OCI-LY3 (cell line): ENCODE measurements around the gene SSR3.

Source experiments
- EZH2phosphoT487 ChIP-seq: fragments of 200-600 bp; shearing (Covaris generic); IDR thresholded peaks from 2 replicates; pipeline ENCODE4 v1.6.1; 2018; ENCODE audit warnings: antibody characterized with exemption, mixed run types, low read depth
- TF ChIP-seq, protein P1 (sequence below): fragments of 200-600, 300-600 bp; sonication (generic); IDR thresholded peaks from 2 replicates; pipeline ENCODE4 v1.5.1; 2014; ENCODE audit warnings: antibody characterized with exemption, low read length, low read depth

DNA sequence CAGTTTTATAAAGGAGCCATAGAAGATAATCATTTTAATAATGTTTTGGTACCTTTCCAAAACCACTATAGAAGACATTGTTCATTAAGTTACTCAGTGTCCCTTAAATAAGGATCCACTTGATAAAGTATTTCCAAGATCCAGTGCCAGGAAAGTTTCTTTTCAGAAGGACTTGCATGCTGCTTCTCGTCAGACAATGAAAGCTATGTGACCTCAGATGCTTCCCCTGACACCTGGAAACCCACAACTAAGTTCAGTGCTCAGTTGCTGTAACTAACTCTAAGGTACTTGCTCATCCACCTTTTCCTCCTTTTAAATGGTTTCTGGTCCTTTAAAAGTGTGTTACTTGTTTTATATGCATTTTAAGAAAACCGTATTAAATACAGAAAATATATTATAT lies 7.3 kb downstream of the SSR3 start:
- TF ChIP-seq, protein P1, sequence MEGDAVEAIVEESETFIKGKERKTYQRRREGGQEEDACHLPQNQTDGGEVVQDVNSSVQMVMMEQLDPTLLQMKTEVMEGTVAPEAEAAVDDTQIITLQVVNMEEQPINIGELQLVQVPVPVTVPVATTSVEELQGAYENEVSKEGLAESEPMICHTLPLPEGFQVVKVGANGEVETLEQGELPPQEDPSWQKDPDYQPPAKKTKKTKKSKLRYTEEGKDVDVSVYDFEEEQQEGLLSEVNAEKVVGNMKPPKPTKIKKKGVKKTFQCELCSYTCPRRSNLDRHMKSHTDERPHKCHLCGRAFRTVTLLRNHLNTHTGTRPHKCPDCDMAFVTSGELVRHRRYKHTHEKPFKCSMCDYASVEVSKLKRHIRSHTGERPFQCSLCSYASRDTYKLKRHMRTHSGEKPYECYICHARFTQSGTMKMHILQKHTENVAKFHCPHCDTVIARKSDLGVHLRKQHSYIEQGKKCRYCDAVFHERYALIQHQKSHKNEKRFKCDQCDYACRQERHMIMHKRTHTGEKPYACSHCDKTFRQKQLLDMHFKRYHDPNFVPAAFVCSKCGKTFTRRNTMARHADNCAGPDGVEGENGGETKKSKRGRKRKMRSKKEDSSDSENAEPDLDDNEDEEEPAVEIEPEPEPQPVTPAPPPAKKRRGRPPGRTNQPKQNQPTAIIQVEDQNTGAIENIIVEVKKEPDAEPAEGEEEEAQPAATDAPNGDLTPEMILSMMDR = no peak
- TF ChIP-seq EZH2phosphoT487 = no peak
